Neural crest cell (in vitro differentiated cells): Measurements from ENCODE around the gene PTCSC3. TPM values are rescaled to one million over a fixed set of nuclear protein-coding genes. Genes with fewer than 3 reads are reported as not detected.

Experiments
- DNase-seq: peaks from one replicate; pipeline ENCODE4 v3.0.0; 2021; ENCODE audit warnings: low read depth, mixed read lengths, low spot score
- H3K27ac Mint-ChIP-seq: one replicate; pipeline ENCODE4 v1.8.0; 2021; ENCODE audit warnings: mild to moderate bottlenecking, mixed read lengths; ENCODE audit not compliant: unreplicated experiment
- H3K27me3 Mint-ChIP-seq: 2 replicates; pipeline ENCODE4 v1.8.0; 2021; ENCODE audit warnings: low read depth, mild to moderate bottlenecking, mixed read lengths
- H3K36me3 Mint-ChIP-seq: 2 replicates; pipeline ENCODE4 v1.8.0; 2021; ENCODE audit warnings: low read depth, mild to moderate bottlenecking, mixed read lengths
- H3K4me1 Mint-ChIP-seq: 2 replicates; pipeline ENCODE4 v1.8.0; 2021; ENCODE audit warnings: mixed read lengths
- H3K4me3 Mint-ChIP-seq: one replicate; pipeline ENCODE4 v1.8.0; 2021; ENCODE audit warnings: mild to moderate bottlenecking, mixed read lengths
- H3K9me3 Mint-ChIP-seq: 2 replicates; pipeline ENCODE4 v1.8.0; 2021; ENCODE audit warnings: mixed read lengths
- total RNA-seq: library from RNA; stranded (reverse); gene quantifications from 2 replicates; pipeline ENCODE4 v1.2.1, GENCODE V29; 2021
- TF ChIP-seq, protein P1 (sequence below): fragments of 200-600 bp; sonication (generic); conservative IDR thresholded peaks from 2 replicates; pipeline ENCODE4 v1.5.0; 2021; ENCODE audit warnings: antibody characterized with exemption, mild to moderate bottlenecking

The PTCSC3 gene
- total RNA-seq, 1 donor from 2014 or later, result not detected

DNA sequence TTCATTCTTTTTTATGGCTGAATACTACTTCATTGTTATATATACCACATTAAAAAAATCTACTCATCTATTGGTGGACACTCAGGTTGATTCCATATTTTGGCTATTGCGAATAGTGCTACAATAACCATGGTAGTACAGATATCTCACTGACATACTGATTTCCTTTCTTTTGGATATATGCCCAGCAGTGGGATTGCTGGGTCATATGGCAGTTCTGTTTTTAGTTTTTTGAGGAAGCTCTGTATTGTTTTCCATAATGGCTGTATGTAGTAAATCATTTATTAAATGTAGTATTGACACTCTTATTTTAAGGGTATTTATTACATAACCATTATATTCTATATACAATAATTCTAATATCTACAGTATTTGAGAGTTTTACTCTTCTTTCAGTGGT, 43.7 kb downstream of the PTCSC3 start:
- Mint-ChIP-seq H3K4me1 (no peaks in the 10 kb centered on the region), H3K36me3 (no peaks in the 10 kb centered on the region), H3K4me3 (no peak overlapping the region), H3K9me3 (no peaks in the 10 kb centered on the region), H3K27ac (no peak overlapping the region), H3K27me3 (peaks cover 28% of the 10 kb centered on the region)
- no peak for DNase-seq
- TF ChIP-seq, protein P1, sequence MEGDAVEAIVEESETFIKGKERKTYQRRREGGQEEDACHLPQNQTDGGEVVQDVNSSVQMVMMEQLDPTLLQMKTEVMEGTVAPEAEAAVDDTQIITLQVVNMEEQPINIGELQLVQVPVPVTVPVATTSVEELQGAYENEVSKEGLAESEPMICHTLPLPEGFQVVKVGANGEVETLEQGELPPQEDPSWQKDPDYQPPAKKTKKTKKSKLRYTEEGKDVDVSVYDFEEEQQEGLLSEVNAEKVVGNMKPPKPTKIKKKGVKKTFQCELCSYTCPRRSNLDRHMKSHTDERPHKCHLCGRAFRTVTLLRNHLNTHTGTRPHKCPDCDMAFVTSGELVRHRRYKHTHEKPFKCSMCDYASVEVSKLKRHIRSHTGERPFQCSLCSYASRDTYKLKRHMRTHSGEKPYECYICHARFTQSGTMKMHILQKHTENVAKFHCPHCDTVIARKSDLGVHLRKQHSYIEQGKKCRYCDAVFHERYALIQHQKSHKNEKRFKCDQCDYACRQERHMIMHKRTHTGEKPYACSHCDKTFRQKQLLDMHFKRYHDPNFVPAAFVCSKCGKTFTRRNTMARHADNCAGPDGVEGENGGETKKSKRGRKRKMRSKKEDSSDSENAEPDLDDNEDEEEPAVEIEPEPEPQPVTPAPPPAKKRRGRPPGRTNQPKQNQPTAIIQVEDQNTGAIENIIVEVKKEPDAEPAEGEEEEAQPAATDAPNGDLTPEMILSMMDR, result no peak

DNA sequence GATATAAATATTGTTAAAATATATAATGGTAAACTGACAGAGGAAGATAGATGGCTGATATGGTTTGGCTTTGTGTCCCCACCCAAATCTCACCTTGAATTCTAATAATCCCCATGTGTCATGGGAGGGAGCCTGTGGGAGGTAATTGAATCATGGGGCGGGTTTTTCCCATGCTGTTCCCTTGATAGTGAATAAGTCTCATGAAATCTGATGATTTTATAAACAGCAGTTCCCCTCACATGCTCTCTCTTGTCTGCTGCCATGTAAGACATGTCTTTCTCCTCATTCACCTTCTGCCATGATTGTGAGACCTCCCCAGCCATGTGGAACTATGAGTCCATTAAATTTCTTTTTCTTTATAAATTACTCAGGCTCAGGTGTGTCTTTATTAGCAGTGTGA, 46.3 kb downstream of the PTCSC3 start:
- no peak for DNase-seq
- H3K9me3 Mint-ChIP-seq, result peaks cover under 1% of the 10 kb centered on the region
- H3K27me3 Mint-ChIP-seq, result peaks cover 29% of the 10 kb centered on the region
- H3K4me3 Mint-ChIP-seq, result no peak overlapping the region
- H3K4me1 Mint-ChIP-seq, result no peaks in the 10 kb centered on the region
- H3K36me3 Mint-ChIP-seq, result no peaks in the 10 kb centered on the region
- no peak overlapping the region for H3K27ac Mint-ChIP-seq
- TF ChIP-seq, protein P1, result no peak

DNA sequence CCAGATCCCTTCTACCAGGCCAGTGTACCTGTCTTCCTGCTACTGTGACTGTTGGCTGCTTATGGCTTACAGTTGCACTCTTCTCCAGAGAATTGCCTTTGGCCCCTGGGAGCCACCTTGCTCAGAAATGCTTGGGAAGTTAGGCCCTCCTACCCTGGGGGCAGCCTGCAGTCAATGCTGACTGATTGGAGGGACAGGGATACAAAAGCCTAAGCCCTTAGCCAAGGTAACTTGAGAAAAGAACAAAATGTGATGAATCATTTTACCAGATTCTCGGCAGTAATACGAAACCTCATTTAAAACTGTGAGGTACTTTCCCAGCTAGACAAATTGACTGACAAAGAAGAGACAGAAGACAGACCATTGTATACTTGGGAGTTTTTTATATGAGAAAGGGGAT, 47.3 kb downstream of the PTCSC3 start:
- Mint-ChIP-seq H3K27ac (no peak overlapping the region), H3K4me1 (no peaks in the 10 kb centered on the region), H3K9me3 (peaks cover 3% of the 10 kb centered on the region), H3K27me3 (peaks cover 26% of the 10 kb centered on the region), H3K4me3 (no peak overlapping the region), H3K36me3 (no peaks in the 10 kb centered on the region)
- TF ChIP-seq, protein P1, result no peak
- no peak for DNase-seq

DNA sequence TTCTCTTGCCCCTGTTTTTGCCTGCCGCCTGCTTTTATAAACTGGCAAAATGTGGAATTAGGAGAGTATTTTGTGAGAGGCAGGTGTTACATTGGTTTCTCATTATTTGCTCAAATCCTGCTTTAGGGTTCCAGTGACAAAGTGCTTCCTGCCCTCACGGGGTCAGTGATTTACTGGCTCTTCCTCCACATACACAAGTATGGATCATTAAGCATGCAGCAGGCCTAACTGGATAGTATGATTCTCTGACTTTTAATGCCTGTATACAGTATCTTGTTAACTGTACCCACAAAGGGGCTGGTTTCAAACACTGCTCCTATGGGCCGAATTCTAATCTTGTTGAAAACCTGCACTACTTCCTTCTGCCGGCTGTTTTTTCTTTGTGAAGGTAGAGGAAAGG, 63.2 kb downstream of the PTCSC3 start:
- Mint-ChIP-seq H3K4me1 (no peaks in the 10 kb centered on the region), H3K9me3 (peaks cover 2% of the 10 kb centered on the region), H3K27me3 (peaks cover 29% of the 10 kb centered on the region), H3K36me3 (no peaks in the 10 kb centered on the region), H3K27ac (no peak overlapping the region), H3K4me3 (no peak overlapping the region)
- TF ChIP-seq, protein P1, result no peak
- no peak for DNase-seq

DNA sequence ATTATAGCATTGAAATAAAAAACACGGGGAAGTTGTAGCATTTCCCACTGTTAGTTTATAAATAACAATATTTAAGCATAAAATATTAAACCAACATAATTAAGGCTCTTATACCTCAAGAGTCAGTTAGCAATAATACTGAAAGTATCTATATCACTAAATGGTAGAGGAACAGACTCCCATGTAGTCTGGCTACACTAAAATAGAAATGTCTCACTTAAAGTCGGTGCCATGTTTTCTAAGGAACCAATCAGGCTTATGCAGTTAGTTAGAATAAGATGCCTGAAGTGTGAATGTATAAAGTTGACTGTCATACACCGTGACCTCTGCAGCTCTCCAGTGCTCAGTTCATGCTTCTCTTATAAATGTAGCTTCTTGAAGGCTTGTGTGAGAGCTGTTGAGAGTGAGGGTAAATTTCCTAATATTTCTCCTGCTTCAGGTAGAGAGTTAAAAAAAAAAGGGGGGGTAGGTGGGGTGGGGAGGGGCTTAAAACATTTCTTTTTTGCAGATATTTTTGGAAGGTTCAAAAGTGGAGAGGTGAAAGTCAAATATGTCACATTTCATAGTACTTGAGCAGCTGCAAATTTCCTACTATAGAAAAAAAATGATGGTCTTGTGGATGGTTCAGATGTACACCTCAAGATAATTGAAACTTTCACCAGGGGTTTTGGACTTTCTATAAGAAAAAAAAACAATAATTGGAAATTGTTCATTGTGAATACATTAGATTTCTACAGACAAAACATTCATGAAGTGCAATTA, 64.5 kb downstream of the PTCSC3 start:
- H3K36me3 Mint-ChIP-seq, result no peaks in the 10 kb centered on the region
- no peaks in the 10 kb centered on the region for H3K4me1 Mint-ChIP-seq
- no peak overlapping the region for H3K27ac Mint-ChIP-seq
- H3K4me3 Mint-ChIP-seq, result no peak overlapping the region
- H3K27me3 Mint-ChIP-seq, result peaks cover 35% of the 10 kb centered on the region
- TF ChIP-seq, protein P1, result no peak
- DNase-seq, result no peak
- H3K9me3 Mint-ChIP-seq, result peaks cover under 1% of the 10 kb centered on the region
